HG02759 (cell line): ENCODE measurements around the gene C5orf52.
"Not testable (repeated sequence)": the region's sequence is repeated elsewhere in the genome, so short reads cannot be mapped to it uniquely, and the experiment has no call there.

ENCODE experiments used
- ATAC-seq: cut with Tn5 transposase; IDR thresholded peaks from one replicate; pipeline ENCODE4 v1.9.1; 2021; ENCODE audit warnings: mild to moderate bottlenecking, moderate library complexity; ENCODE audit not compliant: unreplicated experiment

The C5orf52 gene

DNA sequence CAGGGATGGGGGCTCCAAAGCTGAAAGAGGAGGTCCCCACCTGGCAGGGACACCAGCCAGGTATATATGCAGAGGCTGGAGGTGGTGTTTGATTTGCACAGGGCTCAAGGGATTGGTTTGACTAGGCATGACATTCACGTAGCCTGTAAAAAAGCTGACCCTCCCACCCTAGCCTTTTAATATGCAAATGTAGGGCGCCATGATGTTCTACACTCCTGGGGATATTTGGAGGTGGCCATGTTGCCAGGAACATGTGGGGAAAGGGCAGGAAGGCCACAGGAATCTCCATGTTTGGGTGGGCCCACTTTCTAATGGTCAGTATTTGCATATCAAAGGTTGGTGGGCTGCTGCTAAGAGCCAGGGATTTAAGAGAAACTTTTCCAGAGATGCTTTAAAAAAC is 47.9 kb downstream of the C5orf52 start:
- no peak for ATAC-seq

DNA sequence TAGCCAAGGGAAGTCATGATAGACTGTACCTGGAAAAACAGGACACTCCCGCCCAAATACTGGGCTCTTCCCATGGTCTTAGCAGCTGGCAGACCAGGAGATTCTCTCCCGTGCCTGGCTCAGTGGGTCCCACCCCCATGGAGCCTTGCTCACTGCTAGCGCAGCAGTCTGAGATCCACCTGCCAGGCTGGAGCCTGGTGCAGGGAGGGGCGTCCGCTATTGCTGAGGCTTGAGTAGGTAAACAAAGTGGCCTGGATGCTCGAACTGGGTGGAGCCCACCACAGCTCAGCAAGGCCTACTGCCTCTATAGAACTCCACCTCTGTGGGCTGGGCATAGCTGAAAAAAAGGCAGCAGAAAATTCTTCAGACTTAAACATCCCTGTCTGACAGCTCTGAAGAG is 49.8 kb downstream of the C5orf52 start:
- no peak for ATAC-seq

DNA sequence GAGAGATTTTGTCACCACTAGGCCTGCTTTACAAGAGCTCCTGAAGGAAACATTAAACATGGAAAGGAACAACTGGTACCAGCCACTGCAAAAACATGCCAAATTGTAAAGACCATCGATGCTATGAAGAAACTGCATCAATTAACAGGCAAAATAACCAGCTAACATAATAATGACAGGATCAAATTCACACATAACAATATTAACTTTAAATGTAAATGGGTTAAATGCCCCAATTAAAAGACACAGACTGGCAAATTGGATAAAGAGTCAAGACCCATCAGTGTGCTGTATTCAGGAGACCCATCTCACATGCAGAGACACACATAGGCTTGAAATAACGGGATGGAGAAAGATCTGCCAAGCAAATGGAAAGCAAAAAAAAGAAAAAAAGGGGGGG is 51.6 kb downstream of the C5orf52 start:
- not testable (repeated sequence) for ATAC-seq

DNA sequence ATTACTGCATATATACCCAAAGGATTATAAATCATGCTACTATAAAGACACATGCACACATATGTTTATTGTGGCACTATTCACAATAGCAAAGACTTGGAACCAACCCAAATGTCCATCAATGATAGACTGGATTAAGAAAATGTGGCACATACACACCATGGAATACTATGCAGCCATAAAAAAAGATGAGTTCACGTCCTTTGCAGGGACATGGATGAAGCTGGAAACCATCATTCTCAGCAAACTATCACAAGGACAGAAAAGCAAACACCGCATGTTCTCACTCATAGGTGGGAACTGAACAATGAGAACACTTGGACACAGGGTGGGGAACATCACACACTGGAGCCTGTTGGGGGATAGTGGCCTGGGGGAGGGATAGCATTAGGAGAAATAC is 55.3 kb downstream of the C5orf52 start:
- ATAC-seq = not testable (repeated sequence)

DNA sequence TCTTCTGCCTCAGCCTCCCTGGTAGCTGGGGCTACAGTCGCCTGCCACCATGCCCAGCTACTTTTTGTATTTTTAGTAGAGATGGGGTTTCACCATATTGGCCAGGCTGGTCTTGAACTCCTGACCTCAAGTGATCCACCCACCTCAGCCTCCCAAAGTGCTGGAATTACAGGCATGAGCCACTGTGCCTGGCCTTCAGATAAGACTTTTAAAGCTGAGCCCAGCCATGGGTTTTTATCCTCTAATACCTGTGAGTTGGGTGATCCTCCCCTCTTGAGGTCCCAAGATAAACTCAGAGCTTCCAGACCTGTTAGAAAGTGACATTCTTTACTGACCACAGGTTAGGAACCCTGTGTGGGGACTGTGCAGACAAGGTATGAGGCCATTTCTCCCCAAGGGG is 56.5 kb downstream of the C5orf52 start:
- ATAC-seq = not testable (repeated sequence)
